IMR-90 (cell line): Measurements from ENCODE around the gene IQGAP2. TPM values are rescaled to one million over a fixed set of nuclear protein-coding genes. Genes with fewer than 3 reads are reported as not detected.

ENCODE experiments used
- ATAC-seq: fragments of 200-7000 bp; cut with Tn5 transposase; 2 replicates; pipeline ENCODE4 v1.9.1; 2020; ENCODE audit warnings: low read depth, mild to moderate bottlenecking, moderate library complexity
- BruUV-seq: library from RNA; stranded (reverse); fragments of 400-500 nt; replicated peaks from 2 replicates; lab custom pipeline; 2021; lab: Mats Ljungman, UMichigan
- CTCF ChIA-PET: fragments of 300-600 bp; formaldehyde crosslinking; extraction: SDS; loops from one replicate; lab custom pipeline; 2021; ENCODE audit warnings: antibody characterized with exemption; lab: Yijun Ruan, JAX
- POLR2A ChIA-PET: fragments of 300-600 bp; sonication (Branson Sonifier 250); formaldehyde crosslinking; loops from one replicate; lab custom pipeline; 2022; ENCODE audit warnings: antibody characterized with exemption; ENCODE audit not compliant: unreplicated experiment; lab: Charles Lee
- DNase-seq: peaks from one replicate; pipeline ENCODE4 v3.0.0; 2013
- H2AFZ ChIP-seq: replicated peaks from 2 replicates; pipeline ENCODE3; 2013; ENCODE audit warnings: low read length, mild to moderate bottlenecking; ENCODE audit not compliant: poor library complexity
- H2AK5ac ChIP-seq: 2 replicates; pipeline ENCODE4 v1.6.1; 2013; ENCODE audit warnings: low read depth, low read length, inconsistent platforms
- H2AK9ac ChIP-seq: replicated peaks from 2 replicates; pipeline ENCODE3; 2013; ENCODE audit warnings: mild to moderate bottlenecking, low read depth, low read length, moderate library complexity; ENCODE audit not compliant: poor library complexity
- H2BK120ac ChIP-seq: 2 replicates; pipeline ENCODE4 v1.6.1; 2013; ENCODE audit warnings: low read depth, low read length, inconsistent platforms
- H2BK15ac ChIP-seq: 3 replicates; pipeline ENCODE4 v1.6.1; 2013; ENCODE audit warnings: low read depth, low read length, inconsistent platforms
- H2BK20ac ChIP-seq: 2 replicates; pipeline ENCODE4 v1.6.1; 2013; ENCODE audit warnings: low read depth, mild to moderate bottlenecking, inconsistent platforms, low read length, moderate library complexity
- H2BK5ac ChIP-seq: 2 replicates; pipeline ENCODE4 v1.6.1; 2013; ENCODE audit warnings: mild to moderate bottlenecking, low read depth, low read length, inconsistent platforms; ENCODE audit not compliant: poor library complexity, severe bottlenecking
- H3K14ac ChIP-seq: replicated peaks from 2 replicates; pipeline ENCODE4 v1.6.1; 2013; ENCODE audit warnings: low read depth, low read length, inconsistent platforms
- H3K18ac ChIP-seq: 2 replicates; pipeline ENCODE4 v1.6.1; 2013; ENCODE audit warnings: low read depth, low read length, control low read depth
- H3K23ac ChIP-seq: 2 replicates; pipeline ENCODE4 v1.6.1; 2013; ENCODE audit warnings: low read depth, low read length, inconsistent platforms
- H3K27ac ChIP-seq: 2 replicates; pipeline ENCODE4 v1.5.1; 2013; ENCODE audit warnings: mild to moderate bottlenecking, control low read depth, low read length; ENCODE audit not compliant: insufficient read depth
- H3K27me3 ChIP-seq: 2 replicates; pipeline ENCODE4 v1.6.1; 2013; ENCODE audit warnings: low read length; ENCODE audit not compliant: control insufficient read depth, insufficient read depth
- H3K36me3 ChIP-seq: 2 replicates; pipeline ENCODE4 v1.6.1; 2013; ENCODE audit warnings: low read length, mixed read lengths; ENCODE audit not compliant: control insufficient read depth, insufficient read depth
- H3K4ac ChIP-seq: 2 replicates; pipeline ENCODE4 v1.6.1; 2013; ENCODE audit warnings: low read depth, low read length, inconsistent platforms
- H3K4me1 ChIP-seq: 2 replicates; pipeline ENCODE4 v1.6.1; 2013; ENCODE audit warnings: low read length, mixed read lengths; ENCODE audit not compliant: control insufficient read depth, insufficient read depth
- H3K4me2 ChIP-seq: 2 replicates; pipeline ENCODE4 v1.6.1; 2013; ENCODE audit warnings: low read depth, mild to moderate bottlenecking, control low read depth, low read length, moderate library complexity
- H3K4me3 ChIP-seq: 2 replicates; pipeline ENCODE4 v1.5.1; 2013; ENCODE audit warnings: low read depth, mild to moderate bottlenecking, control low read depth, low read length, moderate library complexity; ENCODE audit not compliant: insufficient read depth
- H3K56ac ChIP-seq: 2 replicates; pipeline ENCODE4 v1.6.1; 2013; ENCODE audit warnings: low read length, inconsistent platforms; ENCODE audit not compliant: insufficient read depth; ENCODE audit errors: extremely low read depth
- H3K79me1 ChIP-seq, 2 experiments: 2 replicates each; pipeline ENCODE4 v1.6.1; 2013; ENCODE audit warnings: low read length in 2 of 2, inconsistent platforms in 1 of 2, low read depth in 1 of 2
- H3K9ac ChIP-seq: 2 replicates; pipeline ENCODE4 v1.6.1; 2013; ENCODE audit warnings: low read depth, low read length, control low read depth
- H3K9me1 ChIP-seq: 2 replicates; pipeline ENCODE4 v1.6.1; 2013; ENCODE audit warnings: low read length, inconsistent platforms; ENCODE audit not compliant: insufficient read depth
- H3K9me3 ChIP-seq: 2 replicates; pipeline ENCODE4 v1.6.1; 2013; ENCODE audit warnings: low read length; ENCODE audit not compliant: control insufficient read depth, insufficient read depth
- H4K20me1 ChIP-seq: 2 replicates; pipeline ENCODE4 v1.6.1; 2013; ENCODE audit warnings: low read length, inconsistent platforms; ENCODE audit not compliant: insufficient read depth
- H4K5ac ChIP-seq: 2 replicates; pipeline ENCODE4 v1.6.1; 2013; ENCODE audit warnings: mild to moderate bottlenecking, low read depth, low read length, control low read depth
- H4K8ac ChIP-seq, 2 experiments: 2 replicates each; pipeline ENCODE4 v1.6.1; 2013; ENCODE audit warnings: low read depth in 2 of 2, low read length in 2 of 2, control low read depth in 1 of 2, inconsistent platforms in 1 of 2
- H4K91ac ChIP-seq: 2 replicates; pipeline ENCODE4 v1.6.1; 2013; ENCODE audit warnings: low read depth, low read length, inconsistent platforms; ENCODE audit not compliant: insufficient read depth
- BHLHE40 ChIP-seq: fragments of 150-350 bp; IDR thresholded peaks from 2 replicates; pipeline ENCODE4 v1.6.1; 2016; ENCODE audit warnings: mild to moderate bottlenecking, low read depth, low read length
- CEBPB ChIP-seq: IDR thresholded peaks from 2 replicates; pipeline ENCODE4 v1.6.1; 2012; ENCODE audit warnings: low read depth, low read length, improper control_type of control experiment
- CHD1 ChIP-seq: IDR thresholded peaks from 2 replicates; pipeline ENCODE4 v1.6.1; 2012; ENCODE audit warnings: low read depth, low read length, improper control_type of control experiment
- MAZ ChIP-seq: IDR thresholded peaks from 2 replicates; pipeline ENCODE4 v1.6.1; 2012; ENCODE audit warnings: low read depth, mild to moderate bottlenecking, low read length, improper control_type of control experiment, moderate library complexity, borderline replicate concordance
- POLR2A ChIP-seq: IDR thresholded peaks from 2 replicates; pipeline ENCODE4 v1.6.1; 2012; ENCODE audit warnings: mild to moderate bottlenecking, low read depth, low read length
- SMC3 ChIP-seq: fragments of 150-350 bp; IDR thresholded peaks from 2 replicates; pipeline ENCODE4 v1.6.1; 2016; ENCODE audit warnings: low read depth, mild to moderate bottlenecking, antibody characterized with exemption, low read length, moderate library complexity
- WGBS, 2 experiments: methylation state at CpG; one replicate each; pipeline versions ENCODE4 v1.1.5 to v1.1.7; 2013; ENCODE audit warnings: missing lambda C conversion rate in 2 of 2; ENCODE audit not compliant: insufficient read length in 1 of 2; ENCODE audit errors: extremely low coverage in 2 of 2; 5-methylcytosine and 5-hydroxymethylcytosine counted together
- dilution Hi-C: fragments of 300-500 bp; cut with HindIII; formaldehyde crosslinking; loops from one replicate; pipeline ENCODE4 v1.14.3; 2018; ENCODE audit warnings: low sequenced_read_pairs; ENCODE audit not compliant: unreplicated experiment
- in situ Hi-C: fragments of 300-500 bp; cut with MboI; formaldehyde crosslinking; loops from 3 replicates; pipeline ENCODE4 v1.14.3; 2019; ENCODE audit warnings: low sequenced_read_pairs, inconsistent platforms, mixed read lengths
- intact Hi-C: fragments of 100-400 bp; cut with micrococcal nuclease; formaldehyde crosslinking; loops from 2 replicates; pipeline ENCODE4 v1.10.0; 2022
- polyA plus RNA-seq, 3 experiments: library from polyadenylated mRNA; depleted of rRNA; stranded (reverse); fragments of >200 nt; gene quantifications; 2 replicates each; pipeline ENCODE4 v1.2.3, GENCODE V29; 2012; ENCODE audit warnings: low replicate concordance in 1 of 3
- total RNA-seq: library from RNA; depleted of rRNA; stranded (reverse); fragments of >200 nt; gene quantifications from 2 replicates; pipeline ENCODE4 v1.2.3, GENCODE V29; 2012
- TF ChIP-seq, protein P1 (sequence below): fragments of 150-350 bp; IDR thresholded peaks from 2 replicates; pipeline ENCODE4 v1.6.1; 2017; ENCODE audit warnings: mild to moderate bottlenecking, antibody characterized with exemption, low read length, low read depth
- TF ChIP-seq, protein P2 (sequence below): conservative IDR thresholded peaks from 2 replicates; pipeline ENCODE4 v1.5.1; 2012; ENCODE audit warnings: mild to moderate bottlenecking, low read depth, low read length, improper control_type of control experiment

Gene IQGAP2
- total and polyA plus RNA-seq, 2 of the 4 experiments (the other 2 are of a cell fraction), result 0.21 to 0.36 TPM

DNA sequence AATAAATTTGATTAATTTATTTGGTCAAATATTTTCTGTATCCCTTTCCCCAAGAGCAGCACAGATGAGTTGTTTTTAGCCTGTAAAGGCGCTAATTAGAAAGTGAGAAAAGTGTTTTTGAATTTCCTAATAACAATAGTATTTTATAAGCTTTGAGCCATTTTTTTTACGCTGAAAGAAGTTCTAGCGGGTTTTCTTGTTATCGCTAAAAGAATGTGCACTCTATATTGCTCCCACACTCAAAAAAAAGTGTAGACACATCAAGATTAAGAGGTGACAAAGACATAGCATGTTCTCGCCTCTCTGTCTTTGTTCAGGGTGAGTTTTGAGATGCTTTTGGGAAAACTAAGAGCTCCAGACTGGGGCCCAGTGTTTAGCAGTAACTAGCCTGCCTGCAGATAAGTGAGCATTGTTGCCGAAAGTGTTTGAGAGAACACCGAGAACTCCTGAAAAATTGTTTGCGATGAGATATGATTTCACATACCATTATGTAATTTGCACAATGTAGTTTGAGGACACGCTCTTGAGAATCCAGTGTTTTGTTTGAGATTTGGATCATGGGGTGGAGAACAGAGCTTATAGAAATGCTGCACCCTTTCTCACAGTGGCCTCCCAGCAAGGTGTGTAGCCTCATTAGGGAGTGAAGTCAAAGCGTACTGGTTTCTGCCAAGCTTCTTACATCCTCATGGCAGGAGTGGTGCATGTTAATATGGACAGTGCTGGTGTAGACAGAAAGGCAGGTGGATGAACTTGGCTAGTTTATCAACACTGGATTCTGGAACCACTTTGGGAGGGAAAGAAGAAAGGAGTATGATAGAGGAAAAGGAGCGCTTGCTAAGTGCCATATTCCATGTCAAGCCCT is 314.4 kb downstream of the IQGAP2 start:
- Histone ChIP-seq H2BK20ac (peak overlapping the region; percentile 82), H3K23ac (peak overlapping the region; percentile 98), H3K18ac (peak overlapping the region; percentile 74), H4K91ac (peak overlapping the region; percentile 91), H3K4me1 (peaks cover 17% of the 10 kb centered on the region), H3K4ac (peak overlapping the region; percentile 93), H4K20me1 (peaks cover 39% of the 10 kb centered on the region), H2AK5ac (peak overlapping the region; percentile 94), H2AFZ (peak overlapping the region; percentile 24), H3K27ac (peak overlapping the region; percentile 92), H2BK5ac (peak overlapping the region; percentile 90), H3K79me1 (peaks cover 8 to 59% of the 10 kb centered on the region in 2 experiments), H3K27me3 (no peaks in the 10 kb centered on the region), H3K4me2 (peak overlapping the region; percentile 89), H3K9me3 (no peaks in the 10 kb centered on the region), H2AK9ac (peak overlapping the region; percentile 83), H3K9ac (peak overlapping the region; percentile 96), H3K14ac (peak overlapping the region; percentile 93), H2BK15ac (peak overlapping the region; percentile 93), H3K4me3 (peak overlapping the region; percentile 89), H3K56ac (peak overlapping the region; percentile 88), H3K36me3 (peaks cover 4% of the 10 kb centered on the region), H3K9me1 (peaks cover 22% of the 10 kb centered on the region), H4K5ac (peak overlapping the region; percentile 57; the same call in 1 of the 2 replicates), H2BK120ac (peak overlapping the region; percentile 92), H4K8ac (peak overlapping the region; percentile 85 to 87)
- DNase-seq (no peak), ATAC-seq (no peak)
- dilution Hi-C loops, result no loop called here
- no peak for TF ChIP-seq MAZ
- TF ChIP-seq CHD1, result no peak
- TF ChIP-seq, protein P1, sequence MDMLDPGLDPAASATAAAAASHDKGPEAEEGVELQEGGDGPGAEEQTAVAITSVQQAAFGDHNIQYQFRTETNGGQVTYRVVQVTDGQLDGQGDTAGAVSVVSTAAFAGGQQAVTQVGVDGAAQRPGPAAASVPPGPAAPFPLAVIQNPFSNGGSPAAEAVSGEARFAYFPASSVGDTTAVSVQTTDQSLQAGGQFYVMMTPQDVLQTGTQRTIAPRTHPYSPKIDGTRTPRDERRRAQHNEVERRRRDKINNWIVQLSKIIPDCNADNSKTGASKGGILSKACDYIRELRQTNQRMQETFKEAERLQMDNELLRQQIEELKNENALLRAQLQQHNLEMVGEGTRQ, result no peak
- no peak for TF ChIP-seq BHLHE40
- 0 out of 2 replicates have a peak, but pooled peaks have one; percentile 6 for TF ChIP-seq CEBPB
- peak; percentile 42 for TF ChIP-seq POLR2A
- TF ChIP-seq SMC3, result no peak
- TF ChIP-seq, protein P2, sequence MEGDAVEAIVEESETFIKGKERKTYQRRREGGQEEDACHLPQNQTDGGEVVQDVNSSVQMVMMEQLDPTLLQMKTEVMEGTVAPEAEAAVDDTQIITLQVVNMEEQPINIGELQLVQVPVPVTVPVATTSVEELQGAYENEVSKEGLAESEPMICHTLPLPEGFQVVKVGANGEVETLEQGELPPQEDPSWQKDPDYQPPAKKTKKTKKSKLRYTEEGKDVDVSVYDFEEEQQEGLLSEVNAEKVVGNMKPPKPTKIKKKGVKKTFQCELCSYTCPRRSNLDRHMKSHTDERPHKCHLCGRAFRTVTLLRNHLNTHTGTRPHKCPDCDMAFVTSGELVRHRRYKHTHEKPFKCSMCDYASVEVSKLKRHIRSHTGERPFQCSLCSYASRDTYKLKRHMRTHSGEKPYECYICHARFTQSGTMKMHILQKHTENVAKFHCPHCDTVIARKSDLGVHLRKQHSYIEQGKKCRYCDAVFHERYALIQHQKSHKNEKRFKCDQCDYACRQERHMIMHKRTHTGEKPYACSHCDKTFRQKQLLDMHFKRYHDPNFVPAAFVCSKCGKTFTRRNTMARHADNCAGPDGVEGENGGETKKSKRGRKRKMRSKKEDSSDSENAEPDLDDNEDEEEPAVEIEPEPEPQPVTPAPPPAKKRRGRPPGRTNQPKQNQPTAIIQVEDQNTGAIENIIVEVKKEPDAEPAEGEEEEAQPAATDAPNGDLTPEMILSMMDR, result no peak
- ChIA-PET POLR2A (interaction anchor here (0.6 kb wide), 1 partner anchor 8 kb away, joined by 4 read pairs; no protein-coding TSS in a partner anchor), CTCF (interaction anchor here (0.6 to 1.2 kb wide), 3 partner anchors 57 to 119 kb away, joined by 3 to 4 read pairs (median 3); no protein-coding TSS in a partner anchor)
- in situ Hi-C loops, result loop anchor here (10.0 kb wide), 1 partner anchor 113 kb away; no protein-coding TSS in a partner anchor
- intact Hi-C loops, result loop anchor here (5.0 kb wide), 5 partner anchors 75 to 315 kb away; partner anchors contain the start of genes AGGF1 and F2RL2
- no TSS peak for BruUV-seq
- no CpG with 5 or more reads among the region's 11 CpGs for WGBS, 2 experiments
